Activated CD4-positive, alpha-beta memory T cell treated with anti-CD3 and anti-CD28 coated beads, Interleukin-2, amount 10 ng/mL, durations not matched to agents 7 days and 5 days (primary cell): ENCODE data around the gene TM2D3. TPM values are rescaled to one million over a fixed set of nuclear protein-coding genes. Genes with fewer than 3 reads are reported as not detected.

Experiments used
- CTCF ChIA-PET: fragments of 350-600 bp; sonication (Branson Sonifier 250); formaldehyde crosslinking; loops from one replicate; lab custom pipeline; 2021; ENCODE audit warnings: antibody characterized with exemption, inconsistent platforms; lab: Charles Lee
- POLR2A ChIA-PET: fragments of 350-600 bp; sonication (Branson Sonifier 250); formaldehyde crosslinking; loops from one replicate; lab custom pipeline; 2021; ENCODE audit warnings: antibody characterized with exemption; lab: Charles Lee
- DNase-seq: peaks from one replicate; pipeline ENCODE4 v3.0.0-alpha.2; 2020
- H3K27ac Mint-ChIP-seq: one replicate; pipeline ENCODE4 v1.8.0; 2021; ENCODE audit warnings: mild to moderate bottlenecking, mixed read lengths
- H3K27me3 Mint-ChIP-seq: one replicate; pipeline ENCODE4 v1.8.0; 2021; ENCODE audit warnings: mixed read lengths
- H3K36me3 Mint-ChIP-seq: one replicate; pipeline ENCODE4 v1.8.0; 2021; ENCODE audit warnings: low read depth, mixed read lengths
- H3K4me1 Mint-ChIP-seq: one replicate; pipeline ENCODE4 v1.8.0; 2021; ENCODE audit warnings: mixed read lengths
- H3K4me3 Mint-ChIP-seq: one replicate; pipeline ENCODE4 v1.8.0; 2021; ENCODE audit warnings: mild to moderate bottlenecking, mixed read lengths
- H3K9me3 Mint-ChIP-seq: one replicate; pipeline ENCODE4 v1.8.0; 2021; ENCODE audit warnings: mixed read lengths
- total RNA-seq, 2 experiments: library from RNA; stranded (reverse); gene quantifications; one replicate each; pipeline ENCODE4 v1.2.3, GENCODE V29; 2021

TM2D3 gene
- total RNA-seq, 2 experiments from 2014 or later, result 41.8 to 43.8 TPM

GRCh38 chr15:101617390-101617965 is 34.7 kb downstream of the TM2D3 start:
- H3K4me1 Mint-ChIP-seq, result peaks cover 10% of the 10 kb centered on the region
- no peaks in the 10 kb centered on the region for H3K36me3 Mint-ChIP-seq
- no peak overlapping the region for H3K27ac Mint-ChIP-seq
- ChIA-PET CTCF (no interaction called here), POLR2A (interaction anchor here (0.9 kb wide), 1 partner anchor 9 kb away, joined by 3 read pairs; no protein-coding TSS in a partner anchor)
- no peak for DNase-seq
- H3K4me3 Mint-ChIP-seq, result no peak overlapping the region
- no peaks in the 10 kb centered on the region for H3K27me3 Mint-ChIP-seq
- H3K9me3 Mint-ChIP-seq, result no peaks in the 10 kb centered on the region

GRCh38 chr15:101615986-101616848 is 36.0 kb downstream of the TM2D3 start:
- POLR2A ChIA-PET, result no interaction called here
- Mint-ChIP-seq H3K27ac (no peak overlapping the region), H3K36me3 (no peaks in the 10 kb centered on the region), H3K9me3 (no peaks in the 10 kb centered on the region), H3K4me3 (no peak overlapping the region), H3K4me1 (no peaks in the 10 kb centered on the region), H3K27me3 (no peaks in the 10 kb centered on the region)
- CTCF ChIA-PET, result no interaction called here
- DNase-seq, result no peak

DNA sequence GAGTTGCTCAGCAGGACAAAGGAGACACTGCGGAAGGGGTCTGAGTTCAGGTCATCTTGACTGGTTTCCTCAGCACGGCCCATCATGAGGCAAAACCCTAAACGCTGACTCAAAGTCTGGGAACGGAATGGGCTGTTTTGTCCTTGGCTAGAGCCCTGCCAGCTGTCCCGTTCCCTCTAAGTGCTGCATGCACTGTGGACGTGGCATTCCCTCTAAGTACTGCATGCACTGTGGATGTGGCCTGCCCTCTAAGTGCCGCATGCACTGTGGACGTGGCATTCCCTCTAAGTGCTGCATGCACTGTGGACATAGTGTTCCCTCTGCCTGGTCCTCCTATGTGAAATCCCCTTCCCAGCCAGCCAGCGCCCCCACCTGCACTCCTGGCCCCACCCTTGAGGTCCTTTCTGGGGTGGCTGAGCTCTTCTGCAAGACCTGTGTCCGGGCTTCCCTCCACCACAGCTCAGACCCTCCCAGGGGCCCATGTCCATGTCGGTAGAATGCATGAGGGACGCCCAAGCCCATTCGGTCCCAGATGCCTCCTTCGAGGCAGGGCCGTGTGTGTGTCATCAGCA is 36.7 kb downstream of the TM2D3 start:
- ChIA-PET CTCF (no interaction called here), POLR2A (no interaction called here)
- DNase-seq, result no peak
- no peak overlapping the region for H3K4me3 Mint-ChIP-seq
- H3K27me3 Mint-ChIP-seq, result no peaks in the 10 kb centered on the region
- no peaks in the 10 kb centered on the region for H3K4me1 Mint-ChIP-seq
- H3K27ac Mint-ChIP-seq, result no peak overlapping the region
- H3K36me3 Mint-ChIP-seq, result no peaks in the 10 kb centered on the region
- H3K9me3 Mint-ChIP-seq, result no peaks in the 10 kb centered on the region

DNA sequence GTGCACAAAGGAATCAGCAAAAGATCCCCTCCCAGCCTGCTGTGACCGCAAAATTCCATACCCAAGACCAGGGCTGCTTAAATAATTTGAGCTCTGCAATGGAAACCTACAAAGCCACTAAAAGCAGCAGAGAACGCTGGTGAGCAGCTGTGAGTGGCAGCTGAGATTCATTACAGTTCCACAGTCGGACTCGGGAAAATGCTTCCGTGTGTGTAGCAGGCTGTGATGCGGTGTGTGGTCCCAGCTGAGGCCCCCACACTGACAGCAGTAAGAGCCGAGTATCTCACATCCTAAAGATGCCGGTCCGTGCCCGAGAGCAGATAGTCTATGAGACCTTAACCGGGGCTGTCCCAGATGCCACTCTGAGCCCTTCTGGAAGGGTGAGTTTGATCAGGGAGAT is 37.4 kb downstream of the TM2D3 start:
- POLR2A ChIA-PET, result no interaction called here
- no peaks in the 10 kb centered on the region for H3K36me3 Mint-ChIP-seq
- H3K9me3 Mint-ChIP-seq, result no peaks in the 10 kb centered on the region
- no peak overlapping the region for H3K27ac Mint-ChIP-seq
- CTCF ChIA-PET, result interaction anchor here (0.8 kb wide), 1 partner anchor 325 kb away, joined by 3 read pairs; no protein-coding TSS in a partner anchor
- no peaks in the 10 kb centered on the region for H3K4me1 Mint-ChIP-seq
- H3K27me3 Mint-ChIP-seq, result no peaks in the 10 kb centered on the region
- DNase-seq, result no peak
- H3K4me3 Mint-ChIP-seq, result no peak overlapping the region

DNA sequence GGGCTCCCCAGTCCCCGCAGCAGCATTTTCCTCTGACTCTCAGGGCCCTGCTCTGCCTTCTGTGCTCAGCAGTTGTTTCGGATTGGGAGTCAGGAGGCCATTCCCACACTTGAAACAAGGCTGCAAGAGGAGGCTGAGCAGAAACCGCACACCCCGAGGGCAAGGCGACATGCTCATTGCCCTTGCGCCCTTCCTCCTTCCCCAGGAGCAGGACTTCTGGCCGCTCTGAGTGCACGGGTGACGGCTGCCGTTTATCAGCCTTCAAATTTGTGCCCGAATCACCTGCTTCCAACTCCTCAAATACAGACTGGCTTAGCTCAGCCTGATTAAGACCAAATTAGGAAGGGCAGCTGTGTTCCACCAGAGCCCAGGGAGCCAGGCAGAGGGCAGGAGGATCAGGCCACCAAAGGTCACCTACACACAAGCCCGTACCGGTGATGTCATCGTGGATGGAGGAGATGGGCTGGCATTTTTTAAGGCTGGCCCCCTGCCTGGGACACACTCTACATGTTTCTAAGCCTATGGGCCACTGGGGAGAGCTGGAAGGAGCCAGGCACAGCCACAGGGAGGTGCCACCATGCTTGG is 38.1 kb downstream of the TM2D3 start:
- CTCF ChIA-PET, result interaction anchor here (0.8 kb wide), 1 partner anchor 325 kb away, joined by 3 read pairs; no protein-coding TSS in a partner anchor
- Mint-ChIP-seq H3K4me3 (no peak overlapping the region), H3K4me1 (no peaks in the 10 kb centered on the region), H3K9me3 (no peaks in the 10 kb centered on the region), H3K36me3 (no peaks in the 10 kb centered on the region), H3K27me3 (no peaks in the 10 kb centered on the region), H3K27ac (no peak overlapping the region)
- POLR2A ChIA-PET, result no interaction called here
- no peak for DNase-seq

GRCh38 chr15:101613130-101614000 is 38.8 kb downstream of the TM2D3 start:
- DNase-seq, result no peak
- ChIA-PET POLR2A (no interaction called here), CTCF (no interaction called here)
- Mint-ChIP-seq H3K36me3 (no peaks in the 10 kb centered on the region), H3K9me3 (no peaks in the 10 kb centered on the region), H3K4me3 (no peak overlapping the region), H3K27me3 (no peaks in the 10 kb centered on the region), H3K27ac (no peak overlapping the region), H3K4me1 (no peaks in the 10 kb centered on the region)

DNA sequence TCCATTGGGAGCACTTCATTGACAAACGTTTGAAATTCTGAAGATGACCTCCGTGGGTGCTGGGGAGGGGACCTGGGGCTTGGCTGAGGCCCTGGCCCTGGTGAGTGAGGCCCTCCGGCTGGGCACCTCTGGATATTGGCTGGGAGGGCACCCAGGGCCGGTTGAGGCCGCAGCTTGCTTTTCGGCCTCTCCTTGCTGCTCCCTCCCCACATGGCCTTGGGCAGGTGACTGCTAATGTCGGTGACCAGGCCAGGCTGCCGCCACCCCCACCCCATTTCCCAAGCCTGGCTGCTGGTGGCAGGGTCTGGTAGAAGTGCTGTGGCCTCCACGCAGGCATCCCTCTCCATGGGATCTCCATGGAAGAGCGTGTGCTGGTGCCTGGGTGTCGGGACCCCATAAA is 39.5 kb downstream of the TM2D3 start:
- H3K9me3 Mint-ChIP-seq, result no peaks in the 10 kb centered on the region
- no peaks in the 10 kb centered on the region for H3K36me3 Mint-ChIP-seq
- CTCF ChIA-PET, result no interaction called here
- no peak overlapping the region for H3K4me3 Mint-ChIP-seq
- POLR2A ChIA-PET, result no interaction called here
- no peaks in the 10 kb centered on the region for H3K4me1 Mint-ChIP-seq
- H3K27ac Mint-ChIP-seq, result no peak overlapping the region
- no peaks in the 10 kb centered on the region for H3K27me3 Mint-ChIP-seq
- no peak for DNase-seq

DNA sequence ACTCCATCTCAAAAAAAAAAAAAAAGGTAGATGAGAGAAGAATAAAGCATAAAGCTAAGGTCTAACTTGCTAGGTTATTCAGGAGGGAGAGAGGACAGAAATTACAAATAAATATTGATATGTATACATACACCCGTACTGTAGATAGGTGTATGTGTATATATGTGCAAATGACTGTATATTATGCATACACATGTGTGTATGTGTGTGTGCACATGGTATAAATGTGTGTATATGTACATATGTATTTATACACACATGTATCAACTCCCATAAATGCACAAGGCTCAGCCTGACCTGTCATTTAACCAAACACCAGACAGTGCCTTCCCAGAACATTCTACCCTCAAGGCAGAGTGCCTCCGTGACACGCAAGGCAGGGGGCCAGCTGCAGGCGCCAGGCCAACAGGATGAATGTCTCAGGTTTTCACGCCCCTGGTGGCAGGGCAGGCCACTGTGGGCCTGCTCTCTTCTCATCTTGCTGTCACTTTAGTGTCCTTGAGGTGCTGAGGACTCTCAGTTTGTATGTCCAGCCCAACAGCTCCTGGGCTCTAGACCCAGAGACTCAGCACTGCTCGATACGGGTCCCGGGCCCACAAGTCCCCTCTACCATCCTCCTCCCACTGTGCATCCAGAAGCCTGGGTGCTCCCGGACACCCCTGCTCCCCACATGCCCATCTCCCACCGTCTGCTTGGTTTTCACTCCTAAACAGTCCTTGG is 40.4 kb downstream of the TM2D3 start:
- no peaks in the 10 kb centered on the region for H3K27me3 Mint-ChIP-seq
- no peak overlapping the region for H3K4me3 Mint-ChIP-seq
- no peaks in the 10 kb centered on the region for H3K9me3 Mint-ChIP-seq
- DNase-seq, result no peak
- POLR2A ChIA-PET, result no interaction called here
- no peaks in the 10 kb centered on the region for H3K4me1 Mint-ChIP-seq
- no peak overlapping the region for H3K27ac Mint-ChIP-seq
- CTCF ChIA-PET, result no interaction called here
- no peaks in the 10 kb centered on the region for H3K36me3 Mint-ChIP-seq

- no peaks in the 10 kb centered on the region for H3K4me1 Mint-ChIP-seq
- H3K36me3 Mint-ChIP-seq, result no peaks in the 10 kb centered on the region
- no peaks in the 10 kb centered on the region for H3K27me3 Mint-ChIP-seq
- H3K9me3 Mint-ChIP-seq, result no peaks in the 10 kb centered on the region
- H3K4me3 Mint-ChIP-seq, result no peak overlapping the region
- ChIA-PET POLR2A (no interaction called here), CTCF (no interaction called here)
- DNase-seq, result no peak
- no peak overlapping the region for H3K27ac Mint-ChIP-seq
These were observed 41.2 kb downstream of the TM2D3 start for GRCh38 chr15:101611007-101611406.

DNA sequence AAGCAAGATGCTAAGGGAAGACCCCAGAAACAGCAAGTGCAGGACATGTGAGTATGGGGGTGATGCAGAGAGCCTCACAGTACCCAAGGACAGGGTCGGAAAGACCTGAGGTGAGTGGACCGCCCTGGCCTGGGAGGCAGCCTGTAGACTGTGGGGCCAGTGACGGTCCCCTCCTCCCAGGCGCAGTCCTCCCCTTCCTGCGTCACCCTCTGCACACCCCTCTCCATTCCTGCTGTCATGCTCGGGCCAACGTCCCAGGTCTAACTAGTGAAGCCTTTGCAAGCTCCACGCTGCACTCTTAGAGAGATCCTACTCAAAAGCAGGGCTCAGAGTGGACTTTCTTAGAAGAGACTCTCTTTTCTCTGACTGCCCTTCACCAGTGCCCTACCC is 41.6 kb downstream of the TM2D3 start:
- no peak overlapping the region for H3K27ac Mint-ChIP-seq
- no peaks in the 10 kb centered on the region for H3K36me3 Mint-ChIP-seq
- H3K4me1 Mint-ChIP-seq, result no peaks in the 10 kb centered on the region
- H3K27me3 Mint-ChIP-seq, result no peaks in the 10 kb centered on the region
- CTCF ChIA-PET, result no interaction called here
- H3K9me3 Mint-ChIP-seq, result no peaks in the 10 kb centered on the region
- no peak for DNase-seq
- H3K4me3 Mint-ChIP-seq, result no peak overlapping the region
- POLR2A ChIA-PET, result no interaction called here

DNA sequence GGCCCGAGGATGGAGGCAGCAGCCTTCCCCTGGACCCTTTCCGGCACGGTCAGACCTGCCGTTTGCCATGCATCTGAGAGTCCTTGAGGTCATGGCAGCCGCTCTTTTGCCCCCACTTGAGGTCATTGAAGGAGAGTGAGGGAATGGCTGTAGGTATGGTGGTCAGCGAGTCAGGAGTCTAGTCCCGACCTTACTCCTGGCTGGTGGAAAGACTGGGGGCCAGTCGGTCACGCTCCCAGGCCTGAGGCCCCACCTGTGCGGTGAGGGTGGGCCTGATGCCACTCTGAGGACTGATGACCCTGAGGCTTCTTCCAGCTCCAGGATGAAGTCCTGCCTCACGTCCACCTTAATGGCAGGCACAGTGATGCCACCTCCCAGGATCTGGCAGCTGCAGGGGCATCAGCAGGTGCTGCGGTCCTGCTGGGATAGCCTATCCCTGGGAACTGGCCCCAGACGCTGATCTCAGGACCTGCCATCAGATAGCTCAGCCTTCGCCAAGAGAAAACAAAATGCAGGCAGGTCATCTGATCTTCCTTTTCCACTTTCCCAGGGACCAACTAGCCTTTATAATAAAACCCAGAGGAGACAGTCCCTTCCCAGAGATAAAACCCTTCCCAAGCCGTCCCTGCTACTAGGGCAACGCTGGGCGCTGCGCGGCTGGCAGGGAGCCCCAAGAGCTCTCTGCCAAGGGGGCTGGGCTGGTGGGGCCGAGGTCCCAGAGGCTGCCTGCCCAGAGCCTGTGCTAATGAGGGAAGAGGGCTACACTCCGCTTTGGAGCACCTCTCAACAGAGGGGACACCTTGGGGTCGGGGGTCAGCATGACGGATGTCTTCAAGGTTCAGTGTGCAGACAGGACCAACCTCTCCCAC is 42.2 kb downstream of the TM2D3 start:
- H3K27me3 Mint-ChIP-seq, result no peaks in the 10 kb centered on the region
- ChIA-PET POLR2A (no interaction called here), CTCF (no interaction called here)
- H3K4me1 Mint-ChIP-seq, result no peaks in the 10 kb centered on the region
- H3K4me3 Mint-ChIP-seq, result no peak overlapping the region
- no peak for DNase-seq
- H3K9me3 Mint-ChIP-seq, result no peaks in the 10 kb centered on the region
- no peaks in the 10 kb centered on the region for H3K36me3 Mint-ChIP-seq
- no peak overlapping the region for H3K27ac Mint-ChIP-seq
